Activated CD8-positive, alpha-beta memory T cell treated with anti-CD3 and anti-CD28 coated beads, Interleukin-2, amount 50 U/mL, for 48 hours (primary cell): ENCODE data around the gene ITGA5.

Source experiments
- DNase-seq: peaks from one replicate; pipeline ENCODE4 v3.0.0-alpha.2; 2020

The ITGA5 gene

GRCh38 chr12:54387114-54387467, 32.0 kb downstream of the ITGA5 start:
- DNase-seq: no peak

- no peak for DNase-seq
Observed at GRCh38 chr12:54386403-54387113, 32.5 kb downstream of the ITGA5 start.

GRCh38 chr12:54385251-54385914, 33.7 kb downstream of the ITGA5 start:
- DNase-seq: no peak

- no peak for DNase-seq
Observed at GRCh38 chr12:54384591-54385041, 34.5 kb downstream of the ITGA5 start, which contains the start of gene ZNF385A. ZNF385A (minus strand) TSS chr12:54384733; CDS start chr12:54384514, 219 bp downstream.

- DNase-seq: peak; percentile 69
Observed at GRCh38 chr12:54383041-54383609, 35.9 kb downstream of the ITGA5 start.

GRCh38 chr12:54381136-54381535, 37.9 kb downstream of the ITGA5 start:
- DNase-seq: no peak

GRCh38 chr12:54379398-54380201, 39.5 kb downstream of the ITGA5 start:
- DNase-seq: peak; percentile 94

- DNase-seq: no peak
Observed at GRCh38 chr12:54378796-54379397, 40.2 kb downstream of the ITGA5 start.

GRCh38 chr12:54377797-54378515, 41.1 kb downstream of the ITGA5 start:
- DNase-seq: no peak

GRCh38 chr12:54377007-54377406, 42.1 kb downstream of the ITGA5 start:
- no peak for DNase-seq

- no peak for DNase-seq
Observed at GRCh38 chr12:54376596-54376995, 42.5 kb downstream of the ITGA5 start.

GRCh38 chr12:54375259-54375579, 43.8 kb downstream of the ITGA5 start:
- DNase-seq: no peak

GRCh38 chr12:54374562-54375258, 44.4 kb downstream of the ITGA5 start:
- no peak for DNase-seq

GRCh38 chr12:54373649-54374561, 45.2 kb downstream of the ITGA5 start:
- DNase-seq: no peak

- DNase-seq: no peak
Observed at GRCh38 chr12:54372113-54372806, 46.8 kb downstream of the ITGA5 start.

- DNase-seq: no peak
Observed at GRCh38 chr12:54371328-54372112, 47.5 kb downstream of the ITGA5 start.

- no peak for DNase-seq
Observed at GRCh38 chr12:54370171-54370730, 48.8 kb downstream of the ITGA5 start.

- no peak for DNase-seq
Observed at GRCh38 chr12:54369597-54370131, 49.4 kb downstream of the ITGA5 start.
